ENCODE data around the gene TREH.

Gene TREH

DNA sequence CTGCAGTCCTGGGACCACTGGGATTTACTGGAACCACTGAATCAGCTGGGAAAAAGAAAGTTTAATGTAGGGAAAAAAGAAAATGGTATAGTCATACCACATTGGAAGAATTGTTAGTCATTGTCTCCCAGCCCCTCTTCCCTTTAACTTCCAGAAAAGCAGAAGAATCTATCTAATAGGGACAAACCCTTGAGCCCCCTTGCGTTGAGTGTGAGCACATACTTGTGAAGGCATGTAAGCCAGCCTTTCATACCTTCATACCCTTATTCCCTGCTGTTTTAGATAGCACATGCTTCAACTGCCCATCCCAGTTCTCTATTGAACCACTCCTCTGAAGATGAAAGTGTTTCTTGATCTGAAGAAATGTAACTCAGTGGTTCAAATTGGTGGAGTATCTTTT, 6.6 kb downstream of the TREH start:
- H3K9me3 ChIP-seq (ENCODE audit: low read length), result peaks cover 4% of the 10 kb centered on the region
- no peak overlapping the region for H3K4me3 ChIP-seq (ENCODE audit: low read length)
- no peaks in the 10 kb centered on the region for H3K4me1 ChIP-seq (ENCODE audit: insufficient read depth, low read length)
- no peak overlapping the region for H2AFZ ChIP-seq (ENCODE audit: low read depth, low read length)
- no peaks in the 10 kb centered on the region for H3K36me3 ChIP-seq (ENCODE audit: insufficient read depth, low read length)
- no peaks in the 10 kb centered on the region for H3K27me3 ChIP-seq (ENCODE audit: insufficient read depth, low read length)

DNA sequence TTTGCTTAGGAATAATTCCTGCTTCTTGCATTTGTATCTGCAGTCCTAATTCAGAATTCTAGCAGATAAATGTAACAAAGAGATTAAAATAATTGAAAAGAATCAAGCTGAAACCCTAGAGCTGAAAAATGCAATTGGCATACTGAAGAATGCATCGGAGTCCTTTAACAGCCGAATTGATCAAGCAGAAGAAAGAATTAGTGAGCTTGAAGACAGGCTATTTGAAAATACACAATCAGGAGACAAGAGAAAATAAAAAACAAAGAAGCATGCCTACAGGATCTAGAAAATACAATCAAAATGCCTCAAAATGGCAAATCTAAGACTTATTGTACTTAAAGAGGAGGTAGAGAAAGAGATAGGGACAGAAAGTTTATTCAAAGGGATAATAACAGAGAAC, 8.2 kb downstream of the TREH start:
- Histone ChIP-seq H2AFZ (ENCODE audit: low read depth, low read length) (no peak overlapping the region), H3K4me3 (ENCODE audit: low read length) (no peak overlapping the region), H3K27me3 (ENCODE audit: insufficient read depth, low read length) (no peaks in the 10 kb centered on the region), H3K36me3 (ENCODE audit: insufficient read depth, low read length) (no peaks in the 10 kb centered on the region), H3K4me1 (ENCODE audit: insufficient read depth, low read length) (peaks cover 2% of the 10 kb centered on the region), H3K9me3 (ENCODE audit: low read length) (peaks cover 4% of the 10 kb centered on the region)

DNA sequence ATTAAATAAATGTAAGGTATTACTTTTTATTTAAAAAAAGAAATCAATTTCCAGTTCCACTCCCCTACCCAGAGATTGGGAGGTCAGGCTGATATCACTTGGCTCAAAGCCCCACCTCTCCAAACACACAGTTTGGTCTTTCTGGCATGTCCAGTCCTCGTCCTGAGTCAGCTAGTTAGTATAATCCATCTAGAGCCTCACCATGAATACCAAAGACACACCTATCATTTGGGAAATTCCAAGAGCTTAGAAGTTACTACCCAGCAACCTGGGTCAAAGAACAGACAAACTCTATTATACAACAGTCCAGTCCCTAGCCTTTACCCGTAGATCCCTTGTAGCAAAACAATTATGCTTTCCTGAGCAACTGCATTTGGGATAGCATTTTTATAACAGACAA, 9.4 kb downstream of the TREH start:
- Histone ChIP-seq H3K27me3 (ENCODE audit: insufficient read depth, low read length) (no peaks in the 10 kb centered on the region), H2AFZ (ENCODE audit: low read depth, low read length) (no peak overlapping the region), H3K36me3 (ENCODE audit: insufficient read depth, low read length) (no peaks in the 10 kb centered on the region), H3K9me3 (ENCODE audit: low read length) (peaks cover 2% of the 10 kb centered on the region), H3K4me1 (ENCODE audit: insufficient read depth, low read length) (peaks cover 3% of the 10 kb centered on the region), H3K4me3 (ENCODE audit: low read length) (no peak overlapping the region)

DNA sequence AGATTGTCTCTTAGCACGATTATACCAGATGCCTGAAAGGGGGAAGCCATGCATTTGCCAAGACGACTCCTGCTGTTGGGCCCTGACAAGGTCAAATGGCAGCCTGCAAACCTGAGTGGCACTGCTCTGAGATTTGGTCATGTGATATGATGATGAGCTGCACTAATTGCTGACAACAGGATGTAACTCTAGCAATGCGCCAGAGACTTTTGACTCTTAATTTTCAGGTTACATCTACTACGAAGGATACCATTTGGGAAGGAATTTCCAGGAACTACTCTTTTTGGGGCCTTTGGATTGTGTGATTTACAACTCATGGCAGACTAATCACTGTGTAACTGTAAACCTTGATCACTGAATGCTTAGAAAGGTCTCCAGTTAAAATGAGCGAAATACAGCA, 13.1 kb downstream of the TREH start:
- Histone ChIP-seq H3K9me3 (ENCODE audit: low read length) (peaks cover 2% of the 10 kb centered on the region), H3K4me1 (ENCODE audit: insufficient read depth, low read length) (peaks cover 3% of the 10 kb centered on the region), H3K4me3 (ENCODE audit: low read length) (no peak overlapping the region), H3K27me3 (ENCODE audit: insufficient read depth, low read length) (no peaks in the 10 kb centered on the region), H3K36me3 (ENCODE audit: insufficient read depth, low read length) (no peaks in the 10 kb centered on the region), H2AFZ (ENCODE audit: low read depth, low read length) (no peak overlapping the region)

DNA sequence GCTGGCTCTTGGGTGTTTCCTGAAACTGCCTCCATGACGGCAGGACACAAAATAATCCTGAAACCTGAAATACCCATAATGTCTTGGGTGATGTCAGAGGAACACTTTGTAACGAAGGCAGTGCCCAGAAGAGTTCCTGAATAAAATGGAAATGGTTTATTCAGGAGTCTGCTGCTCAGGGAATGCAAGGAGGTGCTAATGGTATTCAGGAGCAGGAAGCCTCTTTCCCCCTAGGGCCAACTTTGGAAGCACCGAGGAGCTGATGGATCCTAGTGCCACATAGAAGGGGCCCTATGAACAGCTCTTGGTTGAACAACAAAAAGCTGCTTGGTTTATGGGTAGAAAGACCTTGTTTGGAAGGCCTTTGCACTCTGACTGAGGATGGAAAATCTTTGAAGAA, 15.5 kb downstream of the TREH start:
- no peak overlapping the region for H3K4me3 ChIP-seq (ENCODE audit: low read length)
- H2AFZ ChIP-seq (ENCODE audit: low read depth, low read length), result no peak overlapping the region
- no peaks in the 10 kb centered on the region for H3K27me3 ChIP-seq (ENCODE audit: insufficient read depth, low read length)
- no peaks in the 10 kb centered on the region for H3K36me3 ChIP-seq (ENCODE audit: insufficient read depth, low read length)
- H3K9me3 ChIP-seq (ENCODE audit: low read length), result no peaks in the 10 kb centered on the region
- H3K4me1 ChIP-seq (ENCODE audit: insufficient read depth, low read length), result peaks cover 3% of the 10 kb centered on the region

DNA sequence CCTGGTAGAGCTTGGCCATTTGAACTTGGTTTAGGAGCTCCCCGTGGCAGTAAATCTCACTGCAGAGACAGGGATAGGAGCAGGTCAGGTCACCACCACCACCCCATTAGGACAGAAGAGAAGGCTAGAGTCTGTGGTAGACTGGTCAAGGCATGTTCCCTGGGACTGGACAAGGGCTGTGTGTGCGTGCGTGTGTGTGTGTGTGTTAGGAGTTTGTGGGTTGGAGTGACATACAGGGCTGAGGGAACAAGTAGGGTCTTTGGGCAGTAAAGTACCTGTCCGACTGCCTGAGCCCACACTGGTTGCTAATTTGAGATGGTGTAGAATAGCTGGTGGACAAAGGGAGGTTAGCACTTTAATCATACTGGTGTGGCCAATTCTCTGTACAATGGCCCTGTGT, 16.1 kb downstream of the TREH start:
- no peak overlapping the region for H3K4me3 ChIP-seq (ENCODE audit: low read length)
- peaks cover 4% of the 10 kb centered on the region for H3K4me1 ChIP-seq (ENCODE audit: insufficient read depth, low read length)
- no peaks in the 10 kb centered on the region for H3K27me3 ChIP-seq (ENCODE audit: insufficient read depth, low read length)
- no peaks in the 10 kb centered on the region for H3K36me3 ChIP-seq (ENCODE audit: insufficient read depth, low read length)
- no peaks in the 10 kb centered on the region for H3K9me3 ChIP-seq (ENCODE audit: low read length)
- H2AFZ ChIP-seq (ENCODE audit: low read depth, low read length), result no peak overlapping the region

DNA sequence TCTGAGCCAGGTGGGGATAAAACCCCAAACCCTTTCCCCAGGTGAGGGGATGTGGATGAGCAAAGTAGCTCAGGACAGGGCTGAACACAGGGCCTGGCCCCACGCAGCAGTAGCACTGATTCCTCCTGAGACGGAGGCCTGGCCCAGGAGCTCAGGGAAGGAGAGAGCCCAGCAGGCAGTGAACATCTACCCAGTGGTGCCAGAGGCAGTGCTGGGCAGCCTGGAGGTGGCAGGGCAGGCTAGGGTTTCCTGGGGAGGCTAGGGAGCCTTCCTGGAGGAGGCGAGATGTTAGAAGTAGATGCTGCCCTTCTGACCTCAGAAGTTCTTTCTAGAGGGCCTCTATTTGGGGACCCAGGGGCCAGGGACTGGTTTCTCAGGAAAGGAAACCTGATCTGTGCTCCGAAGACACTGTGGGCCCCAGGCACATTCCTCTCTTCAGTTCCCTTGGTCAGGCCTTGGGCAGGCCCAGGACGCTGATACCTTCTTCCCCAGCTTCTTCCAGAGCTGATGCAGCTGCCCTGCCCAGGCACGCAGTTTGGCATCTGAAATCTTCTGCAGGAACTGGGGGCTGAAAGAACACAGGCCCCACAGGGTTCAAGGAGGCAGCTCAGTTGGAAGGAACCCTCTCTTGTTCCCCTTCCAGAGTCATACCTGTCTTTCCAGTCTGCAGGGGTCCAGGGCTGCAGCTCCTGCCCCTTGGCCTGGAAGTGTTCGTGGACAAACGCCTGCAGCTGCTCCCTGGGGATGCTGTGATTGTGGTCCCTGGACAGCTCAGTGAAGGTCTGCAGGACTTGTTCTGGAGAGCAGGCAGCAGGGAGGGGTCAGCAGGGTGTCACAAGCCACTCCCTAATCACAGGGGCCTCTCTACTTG, 16.8 kb downstream of the TREH start:
- no peaks in the 10 kb centered on the region for H3K9me3 ChIP-seq (ENCODE audit: low read length)
- no peak overlapping the region for H3K4me3 ChIP-seq (ENCODE audit: low read length)
- no peaks in the 10 kb centered on the region for H3K36me3 ChIP-seq (ENCODE audit: insufficient read depth, low read length)
- H2AFZ ChIP-seq (ENCODE audit: low read depth, low read length), result no peak overlapping the region
- H3K4me1 ChIP-seq (ENCODE audit: insufficient read depth, low read length), result peaks cover 12% of the 10 kb centered on the region
- H3K27me3 ChIP-seq (ENCODE audit: insufficient read depth, low read length), result no peaks in the 10 kb centered on the region

DNA sequence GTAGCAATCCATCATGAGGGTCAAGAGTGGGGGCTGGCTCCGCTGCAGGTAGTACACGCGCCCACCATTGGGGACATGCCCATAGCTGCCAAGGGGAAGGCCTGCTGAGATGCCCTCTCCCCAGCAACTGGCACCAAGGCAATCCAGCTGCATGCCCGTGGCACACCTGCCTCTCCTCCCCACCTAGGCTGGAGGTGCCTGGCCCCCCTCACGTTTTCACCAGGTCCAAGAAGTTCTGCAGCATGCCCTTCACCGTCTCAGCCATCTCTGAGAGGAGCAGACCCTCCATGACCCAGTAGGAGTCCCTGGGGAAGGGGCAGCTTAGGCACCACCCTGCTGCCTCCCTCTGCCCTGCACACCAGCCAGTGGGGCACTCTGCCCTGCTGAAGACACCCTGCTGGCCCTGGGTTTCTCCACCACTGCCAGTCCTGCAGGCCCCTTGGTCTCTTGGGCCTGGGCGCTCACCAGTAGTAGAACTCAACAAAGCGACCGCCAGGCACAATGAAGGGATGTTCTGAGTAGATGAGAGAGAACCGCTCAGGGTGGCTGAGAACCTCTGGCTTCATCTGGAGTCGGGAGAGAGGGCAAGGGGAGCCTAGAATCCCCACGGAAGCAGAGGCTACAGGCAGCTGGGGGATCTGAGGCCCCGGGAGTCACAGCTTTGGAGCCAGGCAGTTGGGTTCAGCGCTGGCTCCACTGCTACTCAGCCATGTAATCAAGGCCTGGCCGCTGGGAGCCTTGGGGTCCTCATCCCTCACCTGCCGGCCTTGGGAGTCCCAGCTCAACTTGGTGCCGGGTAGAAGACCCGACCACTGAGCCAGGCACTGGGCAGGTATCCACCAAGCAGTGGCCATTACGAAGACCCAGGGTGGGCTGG, 17.8 kb downstream of the TREH start:
- no peaks in the 10 kb centered on the region for H3K36me3 ChIP-seq (ENCODE audit: insufficient read depth, low read length)
- H3K4me3 ChIP-seq (ENCODE audit: low read length), result no peak overlapping the region
- H2AFZ ChIP-seq (ENCODE audit: low read depth, low read length), result no peak overlapping the region
- H3K9me3 ChIP-seq (ENCODE audit: low read length), result no peaks in the 10 kb centered on the region
- H3K27me3 ChIP-seq (ENCODE audit: insufficient read depth, low read length), result no peaks in the 10 kb centered on the region
- H3K4me1 ChIP-seq (ENCODE audit: insufficient read depth, low read length), result peaks cover 21% of the 10 kb centered on the region

DNA sequence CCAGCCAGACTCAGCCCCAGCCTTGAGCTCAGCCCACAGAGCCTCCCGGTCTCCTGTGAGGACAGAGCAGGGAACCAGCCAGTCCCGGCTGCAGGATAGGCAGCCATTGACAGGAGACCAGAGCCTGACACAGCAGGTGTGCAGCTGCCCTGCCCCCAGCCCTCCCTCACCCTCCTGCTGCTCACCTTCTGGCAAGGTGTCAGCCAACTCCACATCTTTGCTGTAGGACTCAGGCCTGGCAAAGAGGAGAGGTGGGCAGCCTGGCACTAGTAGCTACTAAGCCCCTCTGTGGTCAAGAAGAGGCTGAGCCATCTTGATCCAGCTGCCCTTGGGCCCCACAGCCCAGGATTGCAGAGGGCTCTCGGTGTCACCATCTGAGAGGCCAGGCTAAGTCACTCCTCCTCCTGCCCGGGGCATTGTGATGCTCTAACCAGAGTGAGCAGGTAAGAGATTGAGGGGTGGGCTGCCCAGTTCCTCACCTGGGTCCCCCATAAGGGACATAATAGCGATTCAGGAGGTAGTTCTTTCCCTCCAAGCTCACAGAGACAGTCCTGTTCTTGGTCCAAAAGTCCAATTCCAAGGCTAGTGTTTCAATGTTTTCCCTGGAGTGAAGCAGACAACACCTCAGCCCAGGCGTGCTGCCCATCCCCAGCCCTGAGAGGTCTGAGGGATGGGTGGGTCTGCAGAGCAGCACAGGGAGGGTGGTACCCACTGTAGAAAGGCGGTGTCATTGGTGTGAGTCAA, 18.6 kb downstream of the TREH start:
- Histone ChIP-seq H3K36me3 (ENCODE audit: insufficient read depth, low read length) (no peaks in the 10 kb centered on the region), H3K4me3 (ENCODE audit: low read length) (no peak overlapping the region), H3K4me1 (ENCODE audit: insufficient read depth, low read length) (peaks cover 26% of the 10 kb centered on the region), H3K9me3 (ENCODE audit: low read length) (no peaks in the 10 kb centered on the region), H2AFZ (ENCODE audit: low read depth, low read length) (no peak overlapping the region), H3K27me3 (ENCODE audit: insufficient read depth, low read length) (no peaks in the 10 kb centered on the region)

DNA sequence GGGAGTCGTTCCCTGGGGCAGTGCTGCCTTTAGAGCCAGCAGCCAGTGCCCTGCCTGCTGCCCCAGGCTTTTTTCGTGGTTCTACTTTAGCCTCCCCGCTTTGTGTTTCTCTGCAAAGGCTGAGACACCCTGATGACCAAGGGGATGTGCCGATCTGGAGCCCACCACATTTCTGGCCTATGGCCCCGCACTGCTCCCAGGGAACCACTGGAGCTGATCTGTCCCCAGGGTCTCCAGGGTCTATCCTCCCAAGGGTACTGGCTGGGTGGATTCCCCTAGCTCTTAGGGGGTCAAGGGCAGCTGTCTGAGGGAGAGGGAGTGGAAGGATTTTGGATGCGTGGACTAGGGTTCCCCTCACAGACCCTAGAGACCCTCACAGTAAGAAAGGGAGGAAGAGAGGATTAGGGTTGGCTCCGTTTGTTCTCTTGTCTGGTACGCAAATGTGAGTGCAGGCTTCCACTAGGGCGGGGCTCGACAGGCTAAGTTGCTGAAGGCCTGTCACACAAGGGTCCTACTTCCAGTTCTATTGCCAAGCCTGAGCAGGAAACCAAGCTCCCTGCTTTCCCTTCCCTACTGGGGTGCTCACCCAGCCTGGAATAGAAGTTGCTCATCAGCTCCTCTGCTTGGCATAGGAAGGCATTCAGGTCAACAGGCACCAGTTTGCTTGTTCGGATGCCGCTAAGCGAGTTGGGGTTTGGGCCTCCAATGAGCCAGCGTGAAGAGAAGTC, 19.3 kb downstream of the TREH start:
- Histone ChIP-seq H3K36me3 (ENCODE audit: insufficient read depth, low read length) (peaks cover 5% of the 10 kb centered on the region), H3K4me3 (ENCODE audit: low read length) (no peak overlapping the region), H3K9me3 (ENCODE audit: low read length) (no peaks in the 10 kb centered on the region), H3K27me3 (ENCODE audit: insufficient read depth, low read length) (no peaks in the 10 kb centered on the region), H3K4me1 (ENCODE audit: insufficient read depth, low read length) (peaks cover 32% of the 10 kb centered on the region), H2AFZ (ENCODE audit: low read depth, low read length) (no peak overlapping the region)

DNA sequence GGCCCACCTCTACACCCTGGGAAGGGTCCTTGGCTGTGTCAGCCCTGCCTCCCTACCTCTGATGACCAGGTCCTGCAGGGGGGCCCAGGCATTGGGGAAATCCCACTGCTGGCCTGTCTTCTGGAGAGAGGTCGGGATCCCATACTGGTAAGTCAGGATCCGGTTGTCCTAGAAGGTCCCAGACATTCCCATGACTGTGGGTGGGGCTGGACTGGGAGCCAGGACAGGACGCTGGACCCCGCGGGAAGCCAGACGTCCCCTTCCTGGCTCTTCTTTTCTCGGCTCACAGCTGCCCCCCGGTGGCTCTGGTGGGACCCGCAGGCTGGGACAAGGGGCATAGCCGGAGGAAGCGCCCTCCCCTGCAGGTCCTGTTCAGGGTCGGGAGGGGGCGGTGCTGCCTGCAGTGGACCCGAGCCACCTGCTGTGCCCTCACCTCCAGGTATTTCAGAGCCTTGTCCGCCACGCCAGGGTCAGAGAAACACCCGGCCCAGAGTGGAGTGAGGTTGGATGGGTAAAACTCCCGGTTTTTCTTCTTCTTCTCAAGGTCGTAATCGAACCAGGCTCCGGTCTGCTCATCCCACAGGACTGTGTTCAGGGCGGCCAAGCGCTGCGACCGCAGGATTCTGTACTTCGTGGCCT, 20.0 kb downstream of the TREH start:
- peaks cover 32% of the 10 kb centered on the region for H3K4me1 ChIP-seq (ENCODE audit: insufficient read depth, low read length)
- H3K4me3 ChIP-seq (ENCODE audit: low read length), result no peak overlapping the region
- no peaks in the 10 kb centered on the region for H3K9me3 ChIP-seq (ENCODE audit: low read length)
- peaks cover 9% of the 10 kb centered on the region for H3K36me3 ChIP-seq (ENCODE audit: insufficient read depth, low read length)
- no peaks in the 10 kb centered on the region for H3K27me3 ChIP-seq (ENCODE audit: insufficient read depth, low read length)
- H2AFZ ChIP-seq (ENCODE audit: low read depth, low read length), result no peak overlapping the region

All from neuron (in vitro differentiated cells).